Liver (tissue), 9 donors: Measurements from ENCODE around the gene TGFB1I1. TPM values are rescaled to one million over a fixed set of nuclear protein-coding genes. Genes with fewer than 3 reads are reported as not detected.

Experiments
- DNase-seq: peaks from one replicate; pipeline ENCODE4 v3.0.0-alpha.2; 2017; ENCODE audit warnings: low spot score
- H3K27ac ChIP-seq, 2 donors: one replicate each; pipeline ENCODE4 v1.7.0; 2013; ENCODE audit warnings: inconsistent platforms in 2 of 2, low read length in 2 of 2, control low read depth in 1 of 2, low read depth in 1 of 2, mild to moderate bottlenecking in 1 of 2
- H3K27me3 ChIP-seq, 4 donors: one replicate each; pipeline versions ENCODE4 v1.6.1 to v1.7.0; 2013; ENCODE audit warnings: low read length in 3 of 4, inconsistent platforms in 1 of 4, mild to moderate bottlenecking in 1 of 4, moderate library complexity in 1 of 4; ENCODE audit not compliant: control insufficient read depth in 4 of 4, insufficient read depth in 4 of 4
- H3K36me3 ChIP-seq, 4 donors: one replicate each; pipeline versions ENCODE4 v1.6.1 to v1.7.0; 2013; ENCODE audit warnings: low read length in 3 of 4, mild to moderate bottlenecking in 3 of 4, low read depth in 1 of 4, moderate library complexity in 1 of 4; ENCODE audit not compliant: control insufficient read depth in 4 of 4, insufficient read depth in 3 of 4
- H3K4me1 ChIP-seq, 4 donors: one replicate each; pipeline versions ENCODE4 v1.6.1 to v1.7.0; 2013; ENCODE audit warnings: low read length in 3 of 4, mild to moderate bottlenecking in 3 of 4, moderate library complexity in 1 of 4; ENCODE audit not compliant: control insufficient read depth in 4 of 4, insufficient read depth in 4 of 4
- H3K4me3 ChIP-seq, 3 donors: one replicate each; pipeline versions ENCODE4 v1.6.1 to v1.7.0; 2013; ENCODE audit warnings: low read length in 3 of 3, control low read depth in 1 of 3, low read depth in 1 of 3, mild to moderate bottlenecking in 1 of 3
- H3K9ac ChIP-seq, 2 donors: one replicate each; pipeline ENCODE4 v1.7.0; 2013; ENCODE audit warnings: low read length in 2 of 2, mild to moderate bottlenecking in 2 of 2, moderate library complexity in 2 of 2, control low read depth in 1 of 2, low read depth in 1 of 2
- H3K9me3 ChIP-seq, 4 donors: one replicate each; pipeline versions ENCODE4 v1.6.1 to v1.7.0; 2013; ENCODE audit warnings: low read length in 3 of 4; ENCODE audit not compliant: control insufficient read depth in 4 of 4
- ATF3 ChIP-seq: IDR thresholded peaks from 2 replicates; pipeline ENCODE4 v1.6.1; 2016; ENCODE audit warnings: antibody characterized with exemption
- EGR1 ChIP-seq, 2 donors: IDR thresholded peaks; 2 replicates each; pipeline ENCODE4 v1.6.1; 2016 to 2018; ENCODE audit warnings: antibody characterized with exemption in 2 of 2, low read depth in 2 of 2
- FOXA1 ChIP-seq: IDR thresholded peaks from 2 replicates; pipeline ENCODE4 v1.6.1; 2016; ENCODE audit warnings: antibody characterized with exemption
- GABPA ChIP-seq, 2 donors: IDR thresholded peaks in 1 of 2; conservative IDR thresholded peaks in 1 of 2; 2 replicates each; pipeline ENCODE4 v1.6.1; 2016; ENCODE audit warnings: antibody characterized with exemption in 2 of 2, mild to moderate bottlenecking in 1 of 2, moderate library complexity in 1 of 2
- HNF4G ChIP-seq: IDR thresholded peaks from 2 replicates; pipeline ENCODE4 v1.6.1; 2016; ENCODE audit warnings: antibody characterized with exemption
- JUND ChIP-seq, 2 donors: IDR thresholded peaks; 2 replicates each; pipeline ENCODE4 v1.6.1; 2016; ENCODE audit warnings: antibody characterized with exemption in 2 of 2
- MAX ChIP-seq: IDR thresholded peaks from 2 replicates; pipeline ENCODE4 v1.6.1; 2016; ENCODE audit warnings: antibody characterized with exemption
- NR2F2 ChIP-seq: IDR thresholded peaks from 2 replicates; pipeline ENCODE4 v1.6.1; 2016; ENCODE audit warnings: antibody characterized with exemption
- RAD21 ChIP-seq, 2 donors: IDR thresholded peaks; 2 replicates each; pipeline ENCODE4 v1.6.1; 2016; ENCODE audit warnings: antibody characterized with exemption in 2 of 2, mild to moderate bottlenecking in 2 of 2
- REST ChIP-seq: IDR thresholded peaks from 2 replicates; pipeline ENCODE4 v1.6.1; 2016; ENCODE audit warnings: antibody characterized with exemption, mild to moderate bottlenecking
- SP1 ChIP-seq: IDR thresholded peaks from 2 replicates; pipeline ENCODE4 v1.6.1; 2018; ENCODE audit warnings: antibody characterized with exemption, mild to moderate bottlenecking
- TAF1 ChIP-seq: conservative IDR thresholded peaks from 2 replicates; pipeline ENCODE4 v1.6.1; 2016; ENCODE audit warnings: antibody characterized with exemption, mild to moderate bottlenecking
- YY1 ChIP-seq: IDR thresholded peaks from 2 replicates; pipeline ENCODE4 v1.6.1; 2016; ENCODE audit warnings: antibody characterized with exemption, mild to moderate bottlenecking
- ZBTB33 ChIP-seq: IDR thresholded peaks from 2 replicates; pipeline ENCODE4 v1.6.1; 2016; ENCODE audit warnings: antibody characterized with exemption
- WGBS: extraction: QIAGEN DNeasy Blood & Tissue Kit; methylation state at CpG from one replicate; pipeline ENCODE4 v1.1.7; 2013; 5-methylcytosine and 5-hydroxymethylcytosine counted together
- polyA plus RNA-seq, 2 donors: library from polyadenylated mRNA; stranded (reverse) in 1 of 2; unstranded in 1 of 2; fragments of 200-250 nt in 1 of 2; fragments of >200 nt in 1 of 2; fragmentation: Nextera tagmentation in 1 of 2; extraction: Ambion mirVana in 1 of 2; gene quantifications; one replicate each; pipeline versions ENCODE4 v1.2.1 to v1.2.3, GENCODE V29; 2013 to 2015
- total RNA-seq, 2 donors: library from RNA; depleted of rRNA; stranded (reverse); fragments of >200 nt; gene quantifications; one replicate each; pipeline ENCODE4 v1.2.3, GENCODE V29; 2014
- TF ChIP-seq, protein P1 (sequence below): fragments of 150-350 bp; IDR thresholded peaks from 2 replicates; pipeline ENCODE4 v1.5.1; 2017; ENCODE audit warnings: improper control_type of control experiment, low read depth, low read length; ENCODE audit not compliant: missing input control
- donor health status: healthy.
- donor health status: healthy.
- donor health status: healthy.
- donor health status: healthy.
- donor health status: healthy.

Gene TGFB1I1
- total and polyA plus RNA-seq, 4 donors = 4.2 to 8.3 (median 5.8) TPM

DNA sequence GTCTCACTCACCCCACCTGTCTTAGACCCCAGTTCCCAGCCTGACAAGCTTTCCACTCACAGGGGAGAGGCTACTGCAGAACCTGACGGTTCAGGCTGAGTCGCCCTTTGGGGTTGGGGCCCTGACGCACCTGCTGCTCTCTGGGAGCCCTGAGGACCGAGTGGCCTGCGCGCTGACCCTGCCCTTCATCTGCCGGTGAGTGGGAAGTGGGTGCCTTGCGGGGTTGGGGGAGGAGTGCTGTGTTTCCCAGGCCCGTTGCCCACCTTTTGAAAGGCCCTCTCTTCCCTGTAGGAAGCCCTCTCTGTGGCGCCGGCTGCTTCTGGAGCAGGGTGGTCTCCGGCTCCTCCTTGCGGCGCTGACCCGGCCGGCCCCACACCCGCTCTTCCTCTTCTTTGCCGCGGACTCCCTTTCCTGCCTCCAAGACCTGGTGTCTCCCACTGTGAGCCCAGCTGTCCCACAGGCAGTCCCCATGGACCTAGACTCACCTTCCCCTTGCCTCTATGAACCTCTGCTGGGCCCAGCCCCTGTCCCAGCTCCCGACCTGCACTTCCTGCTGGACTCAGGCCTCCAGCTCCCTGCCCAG, 6.1 kb upstream of the TGFB1I1 start:
- Histone ChIP-seq H3K9me3 (no peaks in the 10 kb centered on the region), H3K27me3 (no peaks in the 10 kb centered on the region), H3K9ac (no peak overlapping the region), H3K27ac (no peak overlapping the region), H3K4me1 (peaks cover 9 to 29% (median 17%) of the 10 kb centered on the region in 4 donors), H3K4me3 (no peak overlapping the region), H3K36me3 (peaks cover 0 to 23% (median 3%) of the 10 kb centered on the region in 4 donors)
- no peak for DNase-seq
- 90% methylated on average over 20 of the region's 20 CpGs for WGBS
- TF ChIP-seq RAD21 (IDR thresholded peaks at IDR 0.05) (no peak), EGR1 (IDR thresholded peaks at IDR 0.05; ENCODE audit: low read depth in 2 of 2) (no peak), FOXA1 (no peak), MAX (no peak), GABPA (IDR thresholded peaks at IDR 0.05 in 1 of 2, conservative IDR thresholded peaks at IDR 0.05 in 1 of 2) (no peak), JUND (IDR thresholded peaks at IDR 0.05) (no peak), HNF4G (no peak)

DNA sequence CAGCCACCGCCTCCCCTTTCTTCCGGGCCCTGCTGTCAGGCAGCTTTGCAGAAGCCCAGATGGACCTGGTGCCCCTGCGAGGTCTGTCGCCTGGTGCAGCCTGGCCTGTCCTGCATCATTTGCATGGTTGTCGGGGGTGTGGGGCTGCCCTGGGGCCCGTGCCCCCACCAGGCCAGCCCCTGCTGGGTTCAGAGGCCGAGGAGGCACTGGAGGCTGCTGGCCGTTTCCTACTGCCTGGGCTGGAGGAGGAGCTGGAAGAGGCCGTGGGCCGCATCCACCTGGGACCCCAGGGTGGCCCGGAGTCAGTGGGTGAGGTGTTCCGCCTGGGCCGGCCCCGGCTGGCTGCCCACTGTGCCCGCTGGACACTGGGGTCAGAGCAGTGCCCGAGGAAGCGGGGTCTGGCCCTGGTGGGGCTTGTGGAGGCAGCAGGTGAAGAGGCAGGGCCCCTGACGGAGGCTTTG, 5.5 kb upstream of the TGFB1I1 start:
- Histone ChIP-seq H3K4me1 (peaks cover 7 to 24% (median 14%) of the 10 kb centered on the region in 4 donors), H3K27me3 (no peaks in the 10 kb centered on the region), H3K9me3 (no peaks in the 10 kb centered on the region), H3K27ac (no peak overlapping the region), H3K4me3 (no peak overlapping the region), H3K9ac (no peak overlapping the region), H3K36me3 (peaks cover 0 to 23% (median 3%) of the 10 kb centered on the region in 4 donors)
- DNase-seq = no peak
- TF ChIP-seq ZBTB33 (no peak), HNF4G (no peak), ATF3 (no peak), REST (no peak), FOXA1 (no peak), TAF1 (no peak), SP1 (no peak), NR2F2 (no peak), MAX (no peak), RAD21 (IDR thresholded peaks at IDR 0.05) (no peak), JUND (IDR thresholded peaks at IDR 0.05) (no peak), GABPA (IDR thresholded peaks at IDR 0.05 in 1 of 2, conservative IDR thresholded peaks at IDR 0.05 in 1 of 2) (no peak), YY1 (no peak), EGR1 (IDR thresholded peaks at IDR 0.05; ENCODE audit: low read depth in 2 of 2) (no peak)
- TF ChIP-seq, protein P1, sequence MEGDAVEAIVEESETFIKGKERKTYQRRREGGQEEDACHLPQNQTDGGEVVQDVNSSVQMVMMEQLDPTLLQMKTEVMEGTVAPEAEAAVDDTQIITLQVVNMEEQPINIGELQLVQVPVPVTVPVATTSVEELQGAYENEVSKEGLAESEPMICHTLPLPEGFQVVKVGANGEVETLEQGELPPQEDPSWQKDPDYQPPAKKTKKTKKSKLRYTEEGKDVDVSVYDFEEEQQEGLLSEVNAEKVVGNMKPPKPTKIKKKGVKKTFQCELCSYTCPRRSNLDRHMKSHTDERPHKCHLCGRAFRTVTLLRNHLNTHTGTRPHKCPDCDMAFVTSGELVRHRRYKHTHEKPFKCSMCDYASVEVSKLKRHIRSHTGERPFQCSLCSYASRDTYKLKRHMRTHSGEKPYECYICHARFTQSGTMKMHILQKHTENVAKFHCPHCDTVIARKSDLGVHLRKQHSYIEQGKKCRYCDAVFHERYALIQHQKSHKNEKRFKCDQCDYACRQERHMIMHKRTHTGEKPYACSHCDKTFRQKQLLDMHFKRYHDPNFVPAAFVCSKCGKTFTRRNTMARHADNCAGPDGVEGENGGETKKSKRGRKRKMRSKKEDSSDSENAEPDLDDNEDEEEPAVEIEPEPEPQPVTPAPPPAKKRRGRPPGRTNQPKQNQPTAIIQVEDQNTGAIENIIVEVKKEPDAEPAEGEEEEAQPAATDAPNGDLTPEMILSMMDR = no peak
- 94% methylated on average over 18 of the region's 18 CpGs for WGBS
